K562 (cell line): ENCODE data around the gene DEDD.

ENCODE experiments used
- BHLHE40 ChIP-seq: IDR thresholded peaks from 2 replicates; pipeline ENCODE4 v1.6.1; 2011; ENCODE audit warnings: low read length, improper control_type of control experiment
- BRCA1 ChIP-seq, 2 experiments: fragments of 450-650 bp in 1 of 2; sonication (generic) in 1 of 2; formaldehyde crosslinking in 1 of 2; IDR thresholded peaks; 2 replicates each; pipeline versions ENCODE4 v1.5.0 to v1.6.1; 2017 to 2020; ENCODE audit warnings: mild to moderate bottlenecking in 1 of 2, missing genetic modification reagents in 1 of 2
- TF ChIP-seq, protein P1 (sequence below): sonication (generic); formaldehyde crosslinking; IDR thresholded peaks from 2 replicates; pipeline ENCODE4 v1.8.0; 2022; ENCODE audit warnings: mild to moderate bottlenecking, missing genetic modification reagents
- TF ChIP-seq, protein P2 (sequence below), 3 experiments: IDR thresholded peaks in 2 of 3; conservative IDR thresholded peaks in 1 of 3; 2 replicates each; pipeline ENCODE4 v1.5.1; 2011 to 2012; ENCODE audit warnings: low read length in 3 of 3, mild to moderate bottlenecking in 3 of 3, control low read depth in 2 of 3, improper control_type of control experiment in 1 of 3, inconsistent platforms in 1 of 3, low read depth in 1 of 3, mixed read lengths in 1 of 3, moderate library complexity in 1 of 3; ENCODE audit not compliant: insufficient read depth in 2 of 3

DNA sequence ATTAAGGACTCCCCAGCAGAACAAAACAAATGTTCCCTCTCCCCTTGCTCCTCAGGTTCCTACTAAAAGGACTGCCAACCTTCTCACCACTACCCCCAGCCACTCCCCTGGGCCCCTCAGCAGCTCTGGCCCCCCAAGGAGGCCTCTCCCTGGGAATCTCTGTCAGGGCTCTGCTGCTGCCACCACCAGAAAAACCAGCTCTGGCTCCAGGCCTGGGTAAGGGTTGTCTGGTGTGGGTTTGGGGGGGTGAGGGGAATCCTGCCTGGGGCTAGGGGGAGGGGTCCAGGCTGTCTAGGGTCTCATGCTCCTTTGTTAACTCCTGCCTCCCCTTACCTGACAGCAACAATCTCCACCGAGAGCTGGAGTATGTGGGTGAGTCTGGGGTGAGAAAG lies 47.9 kb downstream of the DEDD start:
- TF ChIP-seq, protein P1, sequence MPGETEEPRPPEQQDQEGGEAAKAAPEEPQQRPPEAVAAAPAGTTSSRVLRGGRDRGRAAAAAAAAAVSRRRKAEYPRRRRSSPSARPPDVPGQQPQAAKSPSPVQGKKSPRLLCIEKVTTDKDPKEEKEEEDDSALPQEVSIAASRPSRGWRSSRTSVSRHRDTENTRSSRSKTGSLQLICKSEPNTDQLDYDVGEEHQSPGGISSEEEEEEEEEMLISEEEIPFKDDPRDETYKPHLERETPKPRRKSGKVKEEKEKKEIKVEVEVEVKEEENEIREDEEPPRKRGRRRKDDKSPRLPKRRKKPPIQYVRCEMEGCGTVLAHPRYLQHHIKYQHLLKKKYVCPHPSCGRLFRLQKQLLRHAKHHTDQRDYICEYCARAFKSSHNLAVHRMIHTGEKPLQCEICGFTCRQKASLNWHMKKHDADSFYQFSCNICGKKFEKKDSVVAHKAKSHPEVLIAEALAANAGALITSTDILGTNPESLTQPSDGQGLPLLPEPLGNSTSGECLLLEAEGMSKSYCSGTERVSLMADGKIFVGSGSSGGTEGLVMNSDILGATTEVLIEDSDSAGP (CRISPR knock-in tag) = no peak
- no peak for TF ChIP-seq BHLHE40
- TF ChIP-seq, protein P2, sequence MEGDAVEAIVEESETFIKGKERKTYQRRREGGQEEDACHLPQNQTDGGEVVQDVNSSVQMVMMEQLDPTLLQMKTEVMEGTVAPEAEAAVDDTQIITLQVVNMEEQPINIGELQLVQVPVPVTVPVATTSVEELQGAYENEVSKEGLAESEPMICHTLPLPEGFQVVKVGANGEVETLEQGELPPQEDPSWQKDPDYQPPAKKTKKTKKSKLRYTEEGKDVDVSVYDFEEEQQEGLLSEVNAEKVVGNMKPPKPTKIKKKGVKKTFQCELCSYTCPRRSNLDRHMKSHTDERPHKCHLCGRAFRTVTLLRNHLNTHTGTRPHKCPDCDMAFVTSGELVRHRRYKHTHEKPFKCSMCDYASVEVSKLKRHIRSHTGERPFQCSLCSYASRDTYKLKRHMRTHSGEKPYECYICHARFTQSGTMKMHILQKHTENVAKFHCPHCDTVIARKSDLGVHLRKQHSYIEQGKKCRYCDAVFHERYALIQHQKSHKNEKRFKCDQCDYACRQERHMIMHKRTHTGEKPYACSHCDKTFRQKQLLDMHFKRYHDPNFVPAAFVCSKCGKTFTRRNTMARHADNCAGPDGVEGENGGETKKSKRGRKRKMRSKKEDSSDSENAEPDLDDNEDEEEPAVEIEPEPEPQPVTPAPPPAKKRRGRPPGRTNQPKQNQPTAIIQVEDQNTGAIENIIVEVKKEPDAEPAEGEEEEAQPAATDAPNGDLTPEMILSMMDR (IDR thresholded peaks at IDR 0.05 in 2 of 3, conservative IDR thresholded peaks at IDR 0.05 in 1 of 3; ENCODE audit: insufficient read depth in 2 of 3, low read depth in 1 of 3, low read length in 3 of 3) = no peak
- TF ChIP-seq BRCA1 (IDR thresholded peaks at IDR 0.05) = no peak
- no peak for TF ChIP-seq BRCA1 (CRISPR knock-in tag; IDR thresholded peaks at IDR 0.05)
